ENCODE data around the gene MAGI2. TPM values are rescaled to one million over a fixed set of nuclear protein-coding genes. Genes with fewer than 3 reads are reported as not detected.

The MAGI2 gene
- total and polyA plus RNA-seq, 2 experiments from 2014 or later = 10.4 to 26.4 TPM

DNA sequence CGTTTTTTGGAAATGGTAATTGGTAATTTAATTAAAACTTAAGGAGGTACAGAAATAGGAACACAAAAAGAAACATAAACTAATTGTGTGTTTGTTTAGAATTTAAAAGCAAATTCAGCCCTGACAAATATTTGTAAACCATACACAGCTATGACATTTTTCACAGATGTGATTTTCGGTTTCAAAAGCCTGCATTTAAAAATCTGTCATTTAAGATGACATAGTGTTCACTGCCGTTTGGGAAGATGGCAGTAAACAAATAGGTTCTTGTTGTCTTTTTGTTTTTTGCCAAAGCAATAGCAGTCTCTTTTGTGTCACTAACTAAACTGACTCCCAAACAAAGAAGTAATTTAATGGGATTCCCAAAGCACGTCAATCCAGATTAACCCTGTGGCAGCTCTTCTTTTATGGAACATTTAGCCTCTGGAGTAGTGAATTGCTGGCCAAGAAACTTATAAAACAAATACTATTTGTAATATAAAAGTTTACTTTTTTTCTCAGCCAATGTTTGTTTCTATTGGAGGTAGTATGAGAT is 957.3 kb downstream of the MAGI2 start:
- Histone ChIP-seq H3K4me3 (no peak overlapping the region), H3K27me3 (ENCODE audit: insufficient read depth) (no peaks in the 10 kb centered on the region), H4K20me1 (replicated peaks; ENCODE audit: insufficient read depth) (no peaks in the 10 kb centered on the region), H3K9me2 (ENCODE audit: insufficient read depth) (no peaks in the 10 kb centered on the region), H3K36me3 (ENCODE audit: insufficient read depth) (peaks cover under 1% of the 10 kb centered on the region; the same call in 1 of the 2 replicates), H3F3A (replicated peaks; ENCODE audit: low read depth) (no peaks in the 10 kb centered on the region), H3K4me1 (ENCODE audit: insufficient read depth) (peaks cover 39% of the 10 kb centered on the region), H2AFZ (no peak overlapping the region), H3K27ac (ENCODE audit: low read depth) (no peak overlapping the region), H3K4me2 (no peak overlapping the region), H3K79me2 (replicated peaks; ENCODE audit: insufficient read depth) (no peaks in the 10 kb centered on the region)
- Mint-ChIP-seq H3K27ac (0 out of 2 replicates have a peak overlapping the region, but pooled peaks have one; percentile 32), H3K9me3 (no peaks in the 10 kb centered on the region), H3K27me3 (ENCODE audit: insufficient read depth, low read depth, poor library complexity) (no peaks in the 10 kb centered on the region), H3K36me3 (ENCODE audit: low read depth) (no peaks in the 10 kb centered on the region), H3K4me3 (no peak overlapping the region), H3K4me1 (peaks cover 51% of the 10 kb centered on the region)
- TF ChIP-seq POLR2AphosphoS5 (IDR thresholded peaks at IDR 0.05; ENCODE audit: low read depth) (no peak), NANOG (IDR thresholded peaks at IDR 0.05; ENCODE audit: borderline replicate concordance) (no peak), ZNF331 (CRISPR knock-in tag; IDR thresholded peaks at IDR 0.05; ENCODE audit: low read depth) (no peak), ZNF114 (CRISPR knock-in tag; IDR thresholded peaks at IDR 0.05) (no peak), STAT1 (IDR thresholded peaks at IDR 0.05; ENCODE audit: unreplicated experiment) (no peak), CREB1 (CRISPR knock-in tag; IDR thresholded peaks at IDR 0.05; ENCODE audit: low read depth) (no peak), EZH2phosphoT487 (IDR thresholded peaks at IDR 0.05; ENCODE audit: unreplicated experiment) (no peak), JUNB (IDR thresholded peaks at IDR 0.05; ENCODE audit: unreplicated experiment) (no peak), EZH2 (IDR thresholded peaks at IDR 0.05; ENCODE audit: low read depth, unreplicated experiment) (no peak)
- TF ChIP-seq, protein P1, sequence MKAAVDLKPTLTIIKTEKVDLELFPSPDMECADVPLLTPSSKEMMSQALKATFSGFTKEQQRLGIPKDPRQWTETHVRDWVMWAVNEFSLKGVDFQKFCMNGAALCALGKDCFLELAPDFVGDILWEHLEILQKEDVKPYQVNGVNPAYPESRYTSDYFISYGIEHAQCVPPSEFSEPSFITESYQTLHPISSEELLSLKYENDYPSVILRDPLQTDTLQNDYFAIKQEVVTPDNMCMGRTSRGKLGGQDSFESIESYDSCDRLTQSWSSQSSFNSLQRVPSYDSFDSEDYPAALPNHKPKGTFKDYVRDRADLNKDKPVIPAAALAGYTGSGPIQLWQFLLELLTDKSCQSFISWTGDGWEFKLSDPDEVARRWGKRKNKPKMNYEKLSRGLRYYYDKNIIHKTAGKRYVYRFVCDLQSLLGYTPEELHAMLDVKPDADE (IDR thresholded peaks at IDR 0.05) = no peak
- TF ChIP-seq, protein P2, sequence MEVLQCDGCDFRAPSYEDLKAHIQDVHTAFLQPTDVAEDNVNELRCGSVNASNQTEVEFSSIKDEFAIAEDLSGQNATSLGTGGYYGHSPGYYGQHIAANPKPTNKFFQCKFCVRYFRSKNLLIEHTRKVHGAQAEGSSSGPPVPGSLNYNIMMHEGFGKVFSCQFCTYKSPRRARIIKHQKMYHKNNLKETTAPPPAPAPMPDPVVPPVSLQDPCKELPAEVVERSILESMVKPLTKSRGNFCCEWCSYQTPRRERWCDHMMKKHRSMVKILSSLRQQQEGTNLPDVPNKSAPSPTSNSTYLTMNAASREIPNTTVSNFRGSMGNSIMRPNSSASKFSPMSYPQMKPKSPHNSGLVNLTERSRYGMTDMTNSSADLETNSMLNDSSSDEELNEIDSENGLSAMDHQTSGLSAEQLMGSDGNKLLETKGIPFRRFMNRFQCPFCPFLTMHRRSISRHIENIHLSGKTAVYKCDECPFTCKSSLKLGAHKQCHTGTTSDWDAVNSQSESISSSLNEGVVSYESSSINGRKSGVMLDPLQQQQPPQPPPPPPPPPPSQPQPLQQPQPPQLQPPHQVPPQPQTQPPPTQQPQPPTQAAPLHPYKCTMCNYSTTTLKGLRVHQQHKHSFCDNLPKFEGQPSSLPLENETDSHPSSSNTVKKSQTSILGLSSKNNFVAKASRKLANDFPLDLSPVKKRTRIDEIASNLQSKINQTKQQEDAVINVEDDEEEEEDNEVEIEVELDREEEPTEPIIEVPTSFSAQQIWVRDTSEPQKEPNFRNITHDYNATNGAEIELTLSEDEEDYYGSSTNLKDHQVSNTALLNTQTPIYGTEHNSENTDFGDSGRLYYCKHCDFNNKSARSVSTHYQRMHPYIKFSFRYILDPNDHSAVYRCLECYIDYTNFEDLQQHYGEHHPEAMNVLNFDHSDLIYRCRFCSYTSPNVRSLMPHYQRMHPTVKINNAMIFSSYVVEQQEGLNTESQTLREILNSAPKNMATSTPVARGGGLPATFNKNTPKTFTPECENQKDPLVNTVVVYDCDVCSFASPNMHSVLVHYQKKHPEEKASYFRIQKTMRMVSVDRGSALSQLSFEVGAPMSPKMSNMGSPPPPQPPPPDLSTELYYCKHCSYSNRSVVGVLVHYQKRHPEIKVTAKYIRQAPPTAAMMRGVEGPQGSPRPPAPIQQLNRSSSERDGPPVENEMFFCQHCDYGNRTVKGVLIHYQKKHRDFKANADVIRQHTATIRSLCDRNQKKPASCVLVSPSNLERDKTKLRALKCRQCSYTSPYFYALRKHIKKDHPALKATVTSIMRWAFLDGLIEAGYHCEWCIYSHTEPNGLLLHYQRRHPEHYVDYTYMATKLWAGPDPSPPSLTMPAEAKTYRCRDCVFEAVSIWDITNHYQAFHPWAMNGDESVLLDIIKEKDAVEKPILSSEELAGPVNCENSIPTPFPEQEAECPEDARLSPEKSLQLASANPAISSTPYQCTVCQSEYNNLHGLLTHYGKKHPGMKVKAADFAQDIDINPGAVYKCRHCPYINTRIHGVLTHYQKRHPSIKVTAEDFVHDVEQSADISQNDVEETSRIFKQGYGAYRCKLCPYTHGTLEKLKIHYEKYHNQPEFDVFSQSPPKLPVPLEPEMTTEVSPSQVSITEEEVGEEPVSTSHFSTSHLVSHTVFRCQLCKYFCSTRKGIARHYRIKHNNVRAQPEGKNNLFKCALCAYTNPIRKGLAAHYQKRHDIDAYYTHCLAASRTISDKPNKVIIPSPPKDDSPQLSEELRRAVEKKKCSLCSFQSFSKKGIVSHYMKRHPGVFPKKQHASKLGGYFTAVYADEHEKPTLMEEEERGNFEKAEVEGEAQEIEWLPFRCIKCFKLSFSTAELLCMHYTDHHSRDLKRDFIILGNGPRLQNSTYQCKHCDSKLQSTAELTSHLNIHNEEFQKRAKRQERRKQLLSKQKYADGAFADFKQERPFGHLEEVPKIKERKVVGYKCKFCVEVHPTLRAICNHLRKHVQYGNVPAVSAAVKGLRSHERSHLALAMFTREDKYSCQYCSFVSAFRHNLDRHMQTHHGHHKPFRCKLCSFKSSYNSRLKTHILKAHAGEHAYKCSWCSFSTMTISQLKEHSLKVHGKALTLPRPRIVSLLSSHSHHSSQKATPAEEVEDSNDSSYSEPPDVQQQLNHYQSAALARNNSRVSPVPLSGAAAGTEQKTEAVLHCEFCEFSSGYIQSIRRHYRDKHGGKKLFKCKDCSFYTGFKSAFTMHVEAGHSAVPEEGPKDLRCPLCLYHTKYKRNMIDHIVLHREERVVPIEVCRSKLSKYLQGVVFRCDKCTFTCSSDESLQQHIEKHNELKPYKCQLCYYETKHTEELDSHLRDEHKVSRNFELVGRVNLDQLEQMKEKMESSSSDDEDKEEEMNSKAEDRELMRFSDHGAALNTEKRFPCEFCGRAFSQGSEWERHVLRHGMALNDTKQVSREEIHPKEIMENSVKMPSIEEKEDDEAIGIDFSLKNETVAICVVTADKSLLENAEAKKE (CRISPR knock-in tag; IDR thresholded peaks at IDR 0.05) = no peak
- TF ChIP-seq, protein P3, sequence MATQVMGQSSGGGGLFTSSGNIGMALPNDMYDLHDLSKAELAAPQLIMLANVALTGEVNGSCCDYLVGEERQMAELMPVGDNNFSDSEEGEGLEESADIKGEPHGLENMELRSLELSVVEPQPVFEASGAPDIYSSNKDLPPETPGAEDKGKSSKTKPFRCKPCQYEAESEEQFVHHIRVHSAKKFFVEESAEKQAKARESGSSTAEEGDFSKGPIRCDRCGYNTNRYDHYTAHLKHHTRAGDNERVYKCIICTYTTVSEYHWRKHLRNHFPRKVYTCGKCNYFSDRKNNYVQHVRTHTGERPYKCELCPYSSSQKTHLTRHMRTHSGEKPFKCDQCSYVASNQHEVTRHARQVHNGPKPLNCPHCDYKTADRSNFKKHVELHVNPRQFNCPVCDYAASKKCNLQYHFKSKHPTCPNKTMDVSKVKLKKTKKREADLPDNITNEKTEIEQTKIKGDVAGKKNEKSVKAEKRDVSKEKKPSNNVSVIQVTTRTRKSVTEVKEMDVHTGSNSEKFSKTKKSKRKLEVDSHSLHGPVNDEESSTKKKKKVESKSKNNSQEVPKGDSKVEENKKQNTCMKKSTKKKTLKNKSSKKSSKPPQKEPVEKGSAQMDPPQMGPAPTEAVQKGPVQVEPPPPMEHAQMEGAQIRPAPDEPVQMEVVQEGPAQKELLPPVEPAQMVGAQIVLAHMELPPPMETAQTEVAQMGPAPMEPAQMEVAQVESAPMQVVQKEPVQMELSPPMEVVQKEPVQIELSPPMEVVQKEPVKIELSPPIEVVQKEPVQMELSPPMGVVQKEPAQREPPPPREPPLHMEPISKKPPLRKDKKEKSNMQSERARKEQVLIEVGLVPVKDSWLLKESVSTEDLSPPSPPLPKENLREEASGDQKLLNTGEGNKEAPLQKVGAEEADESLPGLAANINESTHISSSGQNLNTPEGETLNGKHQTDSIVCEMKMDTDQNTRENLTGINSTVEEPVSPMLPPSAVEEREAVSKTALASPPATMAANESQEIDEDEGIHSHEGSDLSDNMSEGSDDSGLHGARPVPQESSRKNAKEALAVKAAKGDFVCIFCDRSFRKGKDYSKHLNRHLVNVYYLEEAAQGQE (IDR thresholded peaks at IDR 0.05; ENCODE audit: unreplicated experiment) = no peak
- TF ChIP-seq, protein P4, sequence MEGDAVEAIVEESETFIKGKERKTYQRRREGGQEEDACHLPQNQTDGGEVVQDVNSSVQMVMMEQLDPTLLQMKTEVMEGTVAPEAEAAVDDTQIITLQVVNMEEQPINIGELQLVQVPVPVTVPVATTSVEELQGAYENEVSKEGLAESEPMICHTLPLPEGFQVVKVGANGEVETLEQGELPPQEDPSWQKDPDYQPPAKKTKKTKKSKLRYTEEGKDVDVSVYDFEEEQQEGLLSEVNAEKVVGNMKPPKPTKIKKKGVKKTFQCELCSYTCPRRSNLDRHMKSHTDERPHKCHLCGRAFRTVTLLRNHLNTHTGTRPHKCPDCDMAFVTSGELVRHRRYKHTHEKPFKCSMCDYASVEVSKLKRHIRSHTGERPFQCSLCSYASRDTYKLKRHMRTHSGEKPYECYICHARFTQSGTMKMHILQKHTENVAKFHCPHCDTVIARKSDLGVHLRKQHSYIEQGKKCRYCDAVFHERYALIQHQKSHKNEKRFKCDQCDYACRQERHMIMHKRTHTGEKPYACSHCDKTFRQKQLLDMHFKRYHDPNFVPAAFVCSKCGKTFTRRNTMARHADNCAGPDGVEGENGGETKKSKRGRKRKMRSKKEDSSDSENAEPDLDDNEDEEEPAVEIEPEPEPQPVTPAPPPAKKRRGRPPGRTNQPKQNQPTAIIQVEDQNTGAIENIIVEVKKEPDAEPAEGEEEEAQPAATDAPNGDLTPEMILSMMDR (conservative IDR thresholded peaks at IDR 0.05; ENCODE audit: low read depth in 2 of 2) = no peak
- no peak for DNase-seq (ENCODE audit: low spot score)
- ATAC-seq = no peak
